Measurements from ENCODE around the gene NDUFS7.

NDUFS7 gene

GRCh38 chr19:1379126-1379905 is 4.4 kb upstream of the NDUFS7 start:
- TF ChIP-seq CTCF (IDR thresholded peaks at IDR 0.05): no peak
- Histone ChIP-seq H3K9ac (no peak overlapping the region), H3K79me2 (peaks cover 5% of the 10 kb centered on the region), H3K4me3 (ENCODE audit: low read depth, low read length) (no peak overlapping the region), H3K4me2 (ENCODE audit: low read length) (no peak overlapping the region), H3K27ac (no peak overlapping the region), H2AFZ (no peak overlapping the region), H3K36me3 (ENCODE audit: control insufficient read depth, insufficient read depth, low read length) (no peaks in the 10 kb centered on the region), H3K27me3 (ENCODE audit: control insufficient read depth, insufficient read depth, low read length) (no peaks in the 10 kb centered on the region), H3K9me3 (ENCODE audit: control insufficient read depth, low read length) (no peaks in the 10 kb centered on the region), H3K4me1 (no peaks in the 10 kb centered on the region)

- Histone ChIP-seq H3K36me3 (ENCODE audit: control insufficient read depth, insufficient read depth, low read length) (no peaks in the 10 kb centered on the region), H3K9me3 (ENCODE audit: control insufficient read depth, low read length) (no peaks in the 10 kb centered on the region), H3K27ac (no peak overlapping the region), H2AFZ (no peak overlapping the region), H3K4me3 (ENCODE audit: low read depth, low read length) (no peak overlapping the region), H3K4me2 (ENCODE audit: low read length) (no peak overlapping the region), H3K79me2 (peaks cover 7% of the 10 kb centered on the region), H3K9ac (no peak overlapping the region), H3K4me1 (peaks cover 2% of the 10 kb centered on the region), H3K27me3 (ENCODE audit: control insufficient read depth, insufficient read depth, low read length) (no peaks in the 10 kb centered on the region)
- no peak for TF ChIP-seq CTCF (IDR thresholded peaks at IDR 0.05)
These were observed 3.7 kb upstream of the NDUFS7 start for GRCh38 chr19:1379961-1380489.

GRCh38 chr19:1382250-1382649 is 1.5 kb upstream of the NDUFS7 start:
- no peak overlapping the region for H2AFZ ChIP-seq
- H3K27ac ChIP-seq: no peak overlapping the region
- peaks cover 4% of the 10 kb centered on the region for H3K4me1 ChIP-seq
- H3K4me2 ChIP-seq (ENCODE audit: low read length): no peak overlapping the region
- no peak for TF ChIP-seq CTCF (IDR thresholded peaks at IDR 0.05)
- no peaks in the 10 kb centered on the region for H3K9me3 ChIP-seq (ENCODE audit: control insufficient read depth, low read length)
- no peak overlapping the region for H3K9ac ChIP-seq
- no peaks in the 10 kb centered on the region for H3K36me3 ChIP-seq (ENCODE audit: control insufficient read depth, insufficient read depth, low read length)
- no peaks in the 10 kb centered on the region for H3K27me3 ChIP-seq (ENCODE audit: control insufficient read depth, insufficient read depth, low read length)
- no peak overlapping the region for H3K4me3 ChIP-seq (ENCODE audit: low read depth, low read length)
- peaks cover 22% of the 10 kb centered on the region for H3K79me2 ChIP-seq

GRCh38 chr19:1383017-1383311 is 743 bp upstream of the NDUFS7 start:
- Histone ChIP-seq H3K4me1 (peaks cover 4% of the 10 kb centered on the region), H3K9me3 (ENCODE audit: control insufficient read depth, low read length) (no peaks in the 10 kb centered on the region), H3K27me3 (ENCODE audit: control insufficient read depth, insufficient read depth, low read length) (no peaks in the 10 kb centered on the region), H3K36me3 (ENCODE audit: control insufficient read depth, insufficient read depth, low read length) (no peaks in the 10 kb centered on the region), H3K4me2 (ENCODE audit: low read length) (no peak overlapping the region), H3K9ac (no peak overlapping the region), H3K79me2 (peaks cover 22% of the 10 kb centered on the region), H3K4me3 (ENCODE audit: low read depth, low read length) (no peak overlapping the region), H3K27ac (no peak overlapping the region), H2AFZ (no peak overlapping the region)
- TF ChIP-seq CTCF (IDR thresholded peaks at IDR 0.05): no peak

- Histone ChIP-seq H3K4me2 (ENCODE audit: low read length) (peak overlapping the region; percentile 71), H3K4me3 (ENCODE audit: low read depth, low read length) (peak overlapping the region; percentile 83), H3K27me3 (ENCODE audit: control insufficient read depth, insufficient read depth, low read length) (no peaks in the 10 kb centered on the region), H3K9me3 (ENCODE audit: control insufficient read depth, low read length) (no peaks in the 10 kb centered on the region), H3K36me3 (ENCODE audit: control insufficient read depth, insufficient read depth, low read length) (no peaks in the 10 kb centered on the region), H3K9ac (peak overlapping the region; percentile 75), H2AFZ (peak overlapping the region; percentile 87), H3K27ac (peak overlapping the region; percentile 83), H3K4me1 (peaks cover 4% of the 10 kb centered on the region), H3K79me2 (peaks cover 22% of the 10 kb centered on the region)
- no peak for TF ChIP-seq CTCF (IDR thresholded peaks at IDR 0.05)
These were observed 367 bp downstream of the NDUFS7 start for GRCh38 chr19:1384085-1384462.

Data from parathyroid adenoma (tissue), 2 donors.